ENCODE measurements around the gene PRKAR2B.

DNA sequence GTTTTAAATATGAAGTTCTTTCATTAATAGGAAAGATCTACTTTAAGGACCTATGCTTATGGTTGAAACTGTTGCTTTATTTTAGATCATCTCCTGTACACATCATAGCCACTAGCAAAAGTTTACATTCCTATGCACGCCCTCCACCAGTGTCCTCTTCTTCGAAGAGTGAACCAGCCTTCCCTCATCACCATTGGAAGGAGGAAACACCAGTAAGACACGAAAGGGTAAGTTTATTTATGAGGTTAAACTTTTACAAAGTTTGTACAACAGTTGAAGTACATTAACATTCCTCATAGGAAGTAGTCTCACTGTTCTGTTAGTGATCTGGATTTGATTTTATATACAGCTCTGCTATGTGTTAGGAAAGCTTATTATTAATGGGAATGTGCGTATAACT is 141.2 kb downstream of the PRKAR2B start:
- TF ChIP-seq POLR2AphosphoS5 (IDR thresholded peaks at IDR 0.05; ENCODE audit: low read depth, low read length) (no peak), TAF1 (IDR thresholded peaks at IDR 0.05; ENCODE audit: low read depth, low read length) (no peak), POLR2A (IDR thresholded peaks at IDR 0.05; ENCODE audit: low read depth, low read length) (no peak)

Measured in GM12891 (cell line).